Measurements from ENCODE around the gene AQP6.

- no peak for TF ChIP-seq POLR2A (IDR thresholded peaks at IDR 0.05)
- TF ChIP-seq, protein P1, sequence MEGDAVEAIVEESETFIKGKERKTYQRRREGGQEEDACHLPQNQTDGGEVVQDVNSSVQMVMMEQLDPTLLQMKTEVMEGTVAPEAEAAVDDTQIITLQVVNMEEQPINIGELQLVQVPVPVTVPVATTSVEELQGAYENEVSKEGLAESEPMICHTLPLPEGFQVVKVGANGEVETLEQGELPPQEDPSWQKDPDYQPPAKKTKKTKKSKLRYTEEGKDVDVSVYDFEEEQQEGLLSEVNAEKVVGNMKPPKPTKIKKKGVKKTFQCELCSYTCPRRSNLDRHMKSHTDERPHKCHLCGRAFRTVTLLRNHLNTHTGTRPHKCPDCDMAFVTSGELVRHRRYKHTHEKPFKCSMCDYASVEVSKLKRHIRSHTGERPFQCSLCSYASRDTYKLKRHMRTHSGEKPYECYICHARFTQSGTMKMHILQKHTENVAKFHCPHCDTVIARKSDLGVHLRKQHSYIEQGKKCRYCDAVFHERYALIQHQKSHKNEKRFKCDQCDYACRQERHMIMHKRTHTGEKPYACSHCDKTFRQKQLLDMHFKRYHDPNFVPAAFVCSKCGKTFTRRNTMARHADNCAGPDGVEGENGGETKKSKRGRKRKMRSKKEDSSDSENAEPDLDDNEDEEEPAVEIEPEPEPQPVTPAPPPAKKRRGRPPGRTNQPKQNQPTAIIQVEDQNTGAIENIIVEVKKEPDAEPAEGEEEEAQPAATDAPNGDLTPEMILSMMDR (IDR thresholded peaks at IDR 0.05) = no peak
Measured at GRCh38 chr12:49978125-49978524, 5.4 kb downstream of the AQP6 start.
